Ascending aorta (tissue), 2 donors: ENCODE data around the gene TMEM240. TPM values are rescaled to one million over a fixed set of nuclear protein-coding genes. Genes with fewer than 3 reads are reported as not detected.

Experiments used
- DNase-seq, 2 donors: peaks; one replicate each; pipeline ENCODE4 v3.0.0-alpha.2; 2019; ENCODE audit warnings: low spot score in 2 of 2
- H3K27ac ChIP-seq, 2 donors: fragments of 200-600 bp; sonication (generic); one replicate each; pipeline ENCODE4 v1.5.1; 2016 to 2017; ENCODE audit warnings: mild to moderate bottlenecking in 1 of 2
- H3K27me3 ChIP-seq: fragments of 200-600 bp; sonication (generic); one replicate; pipeline ENCODE4 v1.5.1; 2017
- H3K36me3 ChIP-seq, 2 donors: fragments of 200-600 bp; sonication (generic); one replicate each; pipeline ENCODE4 v1.5.1; 2016
- H3K4me1 ChIP-seq, 2 donors: fragments of 200-600 bp; sonication (generic); one replicate each; pipeline ENCODE4 v1.5.1; 2016 to 2017; ENCODE audit warnings: mild to moderate bottlenecking in 1 of 2
- H3K4me3 ChIP-seq, 2 donors: fragments of 200-600 bp; sonication (generic); one replicate each; pipeline ENCODE4 v1.5.1; 2016 to 2017; ENCODE audit warnings: mild to moderate bottlenecking in 1 of 2
- H3K9me3 ChIP-seq, 2 donors: fragments of 200-600 bp; sonication (generic); one replicate each; pipeline ENCODE4 v1.5.1; 2016
- CTCF ChIP-seq, 3 experiments: fragments of 200-600 bp in 2 of 3; fragments of 450-650 bp in 1 of 3; sonication (generic) in 2 of 3; IDR thresholded peaks; one replicate each; pipeline ENCODE4 v1.5.1; 2016 to 2019; ENCODE audit warnings: antibody characterized with exemption in 3 of 3, mild to moderate bottlenecking in 1 of 3, moderate library complexity in 1 of 3
- intact Hi-C: fragments of 100-400 bp; cut with DNase I; formaldehyde crosslinking; loops from one replicate; pipeline ENCODE4 v1.15.1; 2023
- total RNA-seq: library from RNA; depleted of rRNA; stranded (reverse); fragments of >200 nt; gene quantifications from one replicate; pipeline ENCODE4 v1.1.0, GENCODE V29; 2016

Gene TMEM240
- total RNA-seq, 1 donor from 2014 or later = not detected

GRCh38 chr1:1565340-1565739 is 24.9 kb upstream of the TMEM240 start:
- no peaks in the 10 kb centered on the region for H3K27me3 ChIP-seq
- intact Hi-C loops = no loop called here

GRCh38 chr1:1564268-1564667 is 23.8 kb upstream of the TMEM240 start:
- no peaks in the 10 kb centered on the region for H3K9me3 ChIP-seq
- H3K36me3 ChIP-seq = peaks cover 33 to 57% of the 10 kb centered on the region in 2 donors
- H3K27ac ChIP-seq = no peak overlapping the region
- no peak for DNase-seq
- no peaks in the 10 kb centered on the region for H3K27me3 ChIP-seq
- intact Hi-C loops = no loop called here
- no peak overlapping the region for H3K4me3 ChIP-seq
- no peak for TF ChIP-seq CTCF (IDR thresholded peaks at IDR 0.05)
- H3K4me1 ChIP-seq = no peaks in the 10 kb centered on the region

More at GRCh38 chr1:1565340-1565739, 24.9 kb upstream of the TMEM240 start:
- Histone ChIP-seq H3K36me3 (peaks cover 33 to 54% of the 10 kb centered on the region in 2 donors), H3K4me1 (no peaks in the 10 kb centered on the region), H3K27ac (no peak overlapping the region), H3K4me3 (no peak overlapping the region), H3K9me3 (no peaks in the 10 kb centered on the region)
- TF ChIP-seq CTCF (IDR thresholded peaks at IDR 0.05) = no peak
- DNase-seq = no peak

- H3K4me3 ChIP-seq = no peak overlapping the region
- H3K36me3 ChIP-seq = peaks cover 33 to 57% of the 10 kb centered on the region in 2 donors
- no peak for TF ChIP-seq CTCF (IDR thresholded peaks at IDR 0.05)
- DNase-seq = no peak
- intact Hi-C loops = no loop called here
- H3K4me1 ChIP-seq = no peaks in the 10 kb centered on the region
- no peaks in the 10 kb centered on the region for H3K27me3 ChIP-seq
- H3K9me3 ChIP-seq = no peaks in the 10 kb centered on the region
- H3K27ac ChIP-seq = no peak overlapping the region
Measured at GRCh38 chr1:1563688-1564087, 23.3 kb upstream of the TMEM240 start.

GRCh38 chr1:1562556-1563195 is 22.3 kb upstream of the TMEM240 start:
- no peaks in the 10 kb centered on the region for H3K9me3 ChIP-seq
- intact Hi-C loops = no loop called here
- H3K4me3 ChIP-seq = no peak overlapping the region
- H3K27ac ChIP-seq = no peak overlapping the region
- H3K4me1 ChIP-seq = no peaks in the 10 kb centered on the region
- H3K27me3 ChIP-seq = no peaks in the 10 kb centered on the region
- DNase-seq = no peak
- H3K36me3 ChIP-seq = peaks cover 33 to 57% of the 10 kb centered on the region in 2 donors
- no peak for TF ChIP-seq CTCF (IDR thresholded peaks at IDR 0.05)

GRCh38 chr1:1561801-1562470 is 21.5 kb upstream of the TMEM240 start:
- intact Hi-C loops = no loop called here
- Histone ChIP-seq H3K9me3 (no peaks in the 10 kb centered on the region), H3K27ac (no peak overlapping the region), H3K36me3 (peaks cover 34 to 57% of the 10 kb centered on the region in 2 donors), H3K27me3 (no peaks in the 10 kb centered on the region), H3K4me1 (no peaks in the 10 kb centered on the region), H3K4me3 (no peak overlapping the region)
- no peak for DNase-seq
- TF ChIP-seq CTCF (IDR thresholded peaks at IDR 0.05) = no peak
